HCT116 (cell line): ENCODE measurements around the gene TMEM212. TPM values are rescaled to one million over a fixed set of nuclear protein-coding genes. Genes with fewer than 3 reads are reported as not detected.

ENCODE experiments used
- ATAC-seq: fragments of 200-7000 bp; cut with Tn5 transposase; 2 replicates; pipeline ENCODE4 v1.9.1; 2020; ENCODE audit warnings: mild to moderate bottlenecking, moderate library complexity
- Bru-seq: library from RNA; stranded (reverse); fragments of 400-500 nt; gene quantifications from one replicate; lab custom pipeline; 2021; lab: Mats Ljungman, UMichigan
- BruChase-seq, 2 experiments: library from RNA; stranded (reverse); fragments of 400-500 nt; gene quantifications; one replicate each; lab custom pipeline; 2021; lab: Mats Ljungman, UMichigan
- BruUV-seq: library from RNA; stranded (reverse); fragments of 400-500 nt; replicated peaks from 2 replicates; lab custom pipeline; 2021; lab: Mats Ljungman, UMichigan
- CTCF ChIA-PET: fragments of 300-600 bp; sonication (Branson Sonifier 250); formaldehyde crosslinking; loops from one replicate; lab custom pipeline; 2021; ENCODE audit warnings: antibody characterized with exemption; lab: Charles Lee
- POLR2A ChIA-PET: fragments of 300-600, 350-600 bp; sonication (Branson Sonifier 250); formaldehyde crosslinking; loops from one replicate; lab custom pipeline; 2021; ENCODE audit warnings: antibody characterized with exemption; lab: Charles Lee
- RAD21 ChIA-PET, 2 experiments: fragments of 300-600 bp; sonication (Branson Sonifier 250); formaldehyde crosslinking; loops; one replicate each; lab custom pipeline; 2023; ENCODE audit warnings: low total read pairs in 2 of 2; ENCODE audit not compliant: uncharacterized antibody in 2 of 2, unreplicated experiment in 2 of 2, low non-redundant PET in 1 of 2; lab: Charles Lee
- DNase-seq: peaks from one replicate; pipeline ENCODE4 v3.0.0-alpha.2; 2010; ENCODE audit warnings: low read depth, low spot score
- H2AFZ ChIP-seq: fragments of 200-600 bp; shearing (Covaris generic), sonication (generic); 2 replicates; pipeline ENCODE4 v1.6.1; 2017; ENCODE audit warnings: low read depth, mixed run types, mixed read lengths, antibody characterized with exemption, low read length; ENCODE audit not compliant: poor library complexity, severe bottlenecking
- H3K27ac ChIP-seq: 2 replicates; pipeline ENCODE4 v1.5.1; 2012; ENCODE audit warnings: low read depth, low read length
- H3K27me3 ChIP-seq: fragments of 200-600 bp; sonication (generic); 2 replicates; pipeline ENCODE4 v1.6.1; 2016; ENCODE audit warnings: mixed run types, low read length, mixed read lengths; ENCODE audit not compliant: insufficient read depth
- H3K36me3 ChIP-seq, 2 experiments: fragments of 200-500 bp in 1 of 2; fragments of 200-600 bp in 1 of 2; sonication (Bioruptor generic) in 1 of 2; sonication (generic) in 1 of 2; 2 replicates each; pipeline versions ENCODE4 v1.5.1 to v1.6.1; 2014 to 2016; ENCODE audit warnings: low read length in 2 of 2, inconsistent platforms in 1 of 2, mixed read lengths in 1 of 2, mixed run types in 1 of 2; ENCODE audit not compliant: insufficient read depth in 2 of 2, control insufficient read depth in 1 of 2
- H3K4me1 ChIP-seq, 2 experiments: fragments of 200-600 bp in 1 of 2; sonication (generic) in 1 of 2; 2 replicates each; pipeline versions ENCODE4 v1.5.1 to v1.6.1; 2012 to 2017; ENCODE audit warnings: low read length in 2 of 2, inconsistent platforms in 1 of 2, mild to moderate bottlenecking in 1 of 2, mixed read lengths in 1 of 2, mixed run types in 1 of 2, moderate library complexity in 1 of 2; ENCODE audit not compliant: insufficient read depth in 2 of 2, control insufficient read depth in 1 of 2
- H3K4me2 ChIP-seq: fragments of 200-600 bp; sonication (generic); 2 replicates; pipeline ENCODE4 v1.6.1; 2017; ENCODE audit warnings: mixed run types, low read length, mixed read lengths
- H3K4me3 ChIP-seq, 2 experiments: fragments of 200-600 bp in 1 of 2; sonication (generic) in 1 of 2; replicated peaks in 1 of 2; 2 replicates each; pipeline ENCODE4 v1.5.1; 2011 to 2016; ENCODE audit warnings: low read length in 2 of 2, control low read depth in 1 of 2, low read depth in 1 of 2, mild to moderate bottlenecking in 1 of 2, mixed read lengths in 1 of 2, mixed run types in 1 of 2
- H3K79me2 ChIP-seq: fragments of 200-600 bp; sonication (generic); 2 replicates; pipeline ENCODE4 v1.6.1; 2017; ENCODE audit warnings: mild to moderate bottlenecking, mixed run types, low read length, moderate library complexity, mixed read lengths; ENCODE audit not compliant: insufficient read depth
- H3K9ac ChIP-seq: fragments of 200-600 bp; sonication (generic); 2 replicates; pipeline ENCODE4 v1.6.1; 2016; ENCODE audit warnings: low read length, mixed read lengths
- H3K9me2 ChIP-seq: fragments of 200-600 bp; sonication (generic), shearing (Covaris generic); 2 replicates; pipeline ENCODE4 v1.6.1; 2017; ENCODE audit warnings: mixed run types, mild to moderate bottlenecking, moderate library complexity; ENCODE audit not compliant: insufficient read depth
- H3K9me3 ChIP-seq, 2 experiments: fragments of 200-500 bp in 1 of 2; fragments of 200-600 bp in 1 of 2; sonication (Bioruptor generic) in 1 of 2; sonication (generic) in 1 of 2; 2 replicates each; pipeline ENCODE4 v1.6.1; 2014 to 2017; ENCODE audit warnings: low read length in 2 of 2, mixed read lengths in 2 of 2, inconsistent platforms in 1 of 2, low read depth in 1 of 2, mild to moderate bottlenecking in 1 of 2, mixed run types in 1 of 2, moderate library complexity in 1 of 2; ENCODE audit not compliant: control insufficient read depth in 1 of 2, insufficient read depth in 1 of 2
- H4K20me1 ChIP-seq: fragments of 200-600 bp; sonication (generic), shearing (Covaris generic); 2 replicates; pipeline ENCODE4 v1.6.1; 2017; ENCODE audit warnings: mixed run types, mild to moderate bottlenecking, moderate library complexity; ENCODE audit not compliant: insufficient read depth
- CBX3 ChIP-seq: IDR thresholded peaks from 2 replicates; pipeline ENCODE4 v1.6.1; 2012; ENCODE audit warnings: low read depth
- EGR1 ChIP-seq: IDR thresholded peaks from 2 replicates; pipeline ENCODE4 v1.6.1; 2012; ENCODE audit warnings: low read depth
- ELF1 ChIP-seq: IDR thresholded peaks from 2 replicates; pipeline ENCODE4 v1.6.1; 2012; ENCODE audit warnings: low read depth, borderline replicate concordance
- EZH2 ChIP-seq: fragments of 200-600 bp; sonication (generic); IDR thresholded peaks from 2 replicates; pipeline ENCODE4 v1.6.1; 2017; ENCODE audit warnings: antibody characterized with exemption, mixed run types
- EZH2phosphoT487 ChIP-seq: fragments of 200-600 bp; IDR thresholded peaks from 2 replicates; pipeline ENCODE4 v1.6.1; 2018; ENCODE audit warnings: antibody characterized with exemption, borderline replicate concordance
- JUND ChIP-seq: IDR thresholded peaks from 2 replicates; pipeline ENCODE4 v1.6.1; 2012
- POLR2A ChIP-seq: IDR thresholded peaks from 2 replicates; pipeline ENCODE4 v1.7.0; 2011; ENCODE audit warnings: borderline replicate concordance; ENCODE audit not compliant: insufficient read depth, insufficient read length; ENCODE audit errors: extremely low read depth
- RAD21 ChIP-seq: IDR thresholded peaks from 2 replicates; pipeline ENCODE4 v1.6.1; 2012; ENCODE audit warnings: low read depth, mild to moderate bottlenecking
- SIN3A ChIP-seq: IDR thresholded peaks from 2 replicates; pipeline ENCODE4 v1.6.1; 2012; ENCODE audit warnings: low read depth
- SRF ChIP-seq: IDR thresholded peaks from 2 replicates; pipeline ENCODE4 v1.6.1; 2012; ENCODE audit warnings: low read depth
- TCF7L2 ChIP-seq: IDR thresholded peaks from 2 replicates; pipeline ENCODE4 v1.7.0; 2011; ENCODE audit warnings: borderline replicate concordance, inconsistent platforms; ENCODE audit not compliant: insufficient read depth, insufficient read length; ENCODE audit errors: extremely low read depth
- YY1 ChIP-seq: IDR thresholded peaks from 2 replicates; pipeline ENCODE4 v1.6.1; 2011; ENCODE audit warnings: low read length, low read depth, moderate library complexity, mild to moderate bottlenecking; ENCODE audit not compliant: insufficient replicate concordance; ENCODE audit errors: extremely low read depth
- ZFX ChIP-seq: fragments of 450-650 bp; IDR thresholded peaks from 2 replicates; pipeline ENCODE4 v1.6.1; 2017
- ZNF274 ChIP-seq: fragments of 200-500 bp; sonication (Bioruptor generic); IDR thresholded peaks from 2 replicates; pipeline ENCODE4 v1.6.1; 2014; ENCODE audit warnings: mild to moderate bottlenecking, low read depth, low read length, inconsistent platforms
- intact Hi-C: fragments of 100-400 bp; cut with micrococcal nuclease; formaldehyde crosslinking; loops from 2 replicates; pipeline ENCODE4 v1.10.0; 2022
- long read RNA-seq: library from polyadenylated mRNA; unstranded; transcript quantifications from one replicate; pipeline ENCODE4 v2.0.0, GENCODE V29; 2021; ENCODE audit not compliant: unreplicated experiment
- polyA plus RNA-seq: library from polyadenylated mRNA; unstranded; fragments of >200 nt; gene quantifications from 2 replicates; pipeline ENCODE4 v1.2.1, GENCODE V29; 2012; ENCODE audit warnings: missing spikeins
- total RNA-seq: library from RNA; stranded (reverse); gene quantifications from one replicate; pipeline ENCODE4 v1.2.1, GENCODE V29; 2021; ENCODE audit not compliant: unreplicated experiment
- TF ChIP-seq, protein P1 (sequence below): IDR thresholded peaks from 2 replicates; pipeline ENCODE4 v1.6.1; 2011; ENCODE audit warnings: mild to moderate bottlenecking, low read length, moderate library complexity; ENCODE audit not compliant: insufficient replicate concordance; ENCODE audit errors: extremely low read depth
- TF ChIP-seq, protein P2 (sequence below): IDR thresholded peaks from 2 replicates; pipeline ENCODE4 v1.6.1; 2012
- TF ChIP-seq, protein P3 (sequence below): IDR thresholded peaks from 2 replicates; pipeline ENCODE4 v1.6.1; 2012
- TF ChIP-seq, protein P4 (sequence below), 3 experiments: fragments of 200-600 bp in 1 of 3; sonication (generic) in 1 of 3; IDR thresholded peaks in 2 of 3; conservative IDR thresholded peaks in 1 of 3; 2 replicates each; pipeline ENCODE4 v1.5.1; 2012 to 2017; ENCODE audit warnings: low read depth in 2 of 3, low read length in 2 of 3, antibody characterized with exemption in 1 of 3, borderline replicate concordance in 1 of 3, control low read depth in 1 of 3, mild to moderate bottlenecking in 1 of 3, mixed read lengths in 1 of 3, mixed run types in 1 of 3, moderate library complexity in 1 of 3; ENCODE audit not compliant: insufficient read depth in 1 of 3
- TF ChIP-seq, protein P5 (sequence below): IDR thresholded peaks from 2 replicates; pipeline ENCODE4 v1.6.1; 2012; ENCODE audit warnings: low read depth

Gene TMEM212
- total RNA-seq: not detected
- polyA plus RNA-seq: not detected in 2 replicates
- percentile 14 among the genes with signal in this experiment for Bru-seq, nascent RNA
- BruChase-seq, experiment 1, labeled RNA remaining after a 6-hour chase: percentile 14 among the genes with signal in this experiment
- percentile 12 among the genes with signal in this experiment for BruChase-seq, experiment 2, labeled RNA remaining after a 2-hour chase
- long read RNA-seq: 0 reads

DNA sequence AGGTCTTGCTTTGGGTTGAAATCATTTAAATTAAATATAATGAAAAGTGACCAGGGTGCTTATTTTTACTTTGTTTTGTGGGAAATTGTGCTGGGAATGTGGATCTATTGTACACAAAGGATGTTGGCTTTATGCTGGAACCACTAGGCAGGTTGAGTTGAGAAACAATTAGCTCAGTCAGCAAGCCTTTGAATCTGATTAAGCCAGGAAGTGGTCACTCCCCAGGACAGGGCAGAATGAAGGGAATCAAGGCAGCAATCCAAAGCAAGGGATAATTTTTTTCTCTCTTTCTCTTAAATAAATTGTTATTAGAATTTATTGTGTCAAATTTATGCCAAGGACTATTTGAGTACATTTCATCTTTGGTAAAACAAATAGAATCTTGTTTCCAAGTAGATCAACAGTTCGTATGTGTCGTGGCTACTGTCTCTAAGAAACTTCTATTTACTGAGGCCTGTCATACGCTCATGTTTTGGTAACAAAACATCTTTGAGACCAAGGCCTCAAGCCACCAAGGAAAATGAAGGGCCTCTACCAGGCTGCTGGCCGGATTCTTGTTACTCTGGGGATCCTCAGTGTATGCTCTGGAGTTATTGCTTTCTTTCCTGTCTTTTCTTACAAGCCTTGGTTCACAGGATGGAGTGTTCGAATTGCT is at the start of gene TMEM212:
Gene TMEM212, plus strand, starts transcription at position 486 of the 655 bp plus-strand sequence. Its CDS starts 35 bp downstream, at position 521.
- H3K79me2 ChIP-seq: no peaks in the 10 kb centered on the region
- H4K20me1 ChIP-seq: no peaks in the 10 kb centered on the region
- H3K4me3 ChIP-seq: no peak within 1 kb of the TSS
- ChIA-PET POLR2A (no interaction called here), CTCF (interaction anchor here (1.6 kb wide), 1 partner anchor 9 kb away, joined by 3 read pairs; no protein-coding TSS in a partner anchor), RAD21 (no interaction called here)
- H3K27ac ChIP-seq: no peak within 1 kb of the TSS
- no peak within 1 kb of the TSS for H2AFZ ChIP-seq
- no peak within 1 kb of the TSS for H3K4me2 ChIP-seq
- no peaks in the 10 kb centered on the region; the same call in 1 of the 2 replicates for H3K9me2 ChIP-seq
- H3K27me3 ChIP-seq: no peaks in the 10 kb centered on the region
- no peak for ATAC-seq
- no peak within 1 kb of the TSS for H3K9ac ChIP-seq
- no peak for DNase-seq
- no peaks in the 10 kb centered on the region for H3K9me3 ChIP-seq
- intact Hi-C loops: no loop called here
- no TSS peak for BruUV-seq
- H3K4me1 ChIP-seq: no peaks in the 10 kb centered on the region
- H3K36me3 ChIP-seq: no peaks in the 10 kb centered on the region
- TF ChIP-seq ZNF274: no peak
- TF ChIP-seq SIN3A: no peak
- TF ChIP-seq, protein P1, sequence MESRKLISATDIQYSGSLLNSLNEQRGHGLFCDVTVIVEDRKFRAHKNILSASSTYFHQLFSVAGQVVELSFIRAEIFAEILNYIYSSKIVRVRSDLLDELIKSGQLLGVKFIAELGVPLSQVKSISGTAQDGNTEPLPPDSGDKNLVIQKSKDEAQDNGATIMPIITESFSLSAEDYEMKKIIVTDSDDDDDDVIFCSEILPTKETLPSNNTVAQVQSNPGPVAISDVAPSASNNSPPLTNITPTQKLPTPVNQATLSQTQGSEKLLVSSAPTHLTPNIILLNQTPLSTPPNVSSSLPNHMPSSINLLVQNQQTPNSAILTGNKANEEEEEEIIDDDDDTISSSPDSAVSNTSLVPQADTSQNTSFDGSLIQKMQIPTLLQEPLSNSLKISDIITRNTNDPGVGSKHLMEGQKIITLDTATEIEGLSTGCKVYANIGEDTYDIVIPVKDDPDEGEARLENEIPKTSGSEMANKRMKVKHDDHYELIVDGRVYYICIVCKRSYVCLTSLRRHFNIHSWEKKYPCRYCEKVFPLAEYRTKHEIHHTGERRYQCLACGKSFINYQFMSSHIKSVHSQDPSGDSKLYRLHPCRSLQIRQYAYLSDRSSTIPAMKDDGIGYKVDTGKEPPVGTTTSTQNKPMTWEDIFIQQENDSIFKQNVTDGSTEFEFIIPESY: no peak
- TF ChIP-seq ZFX: no peak
- no peak for TF ChIP-seq YY1
- TF ChIP-seq, protein P2, sequence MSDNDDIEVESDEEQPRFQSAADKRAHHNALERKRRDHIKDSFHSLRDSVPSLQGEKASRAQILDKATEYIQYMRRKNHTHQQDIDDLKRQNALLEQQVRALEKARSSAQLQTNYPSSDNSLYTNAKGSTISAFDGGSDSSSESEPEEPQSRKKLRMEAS: no peak
- no peak for TF ChIP-seq EGR1
- no peak for TF ChIP-seq TCF7L2
- TF ChIP-seq SRF: no peak
- TF ChIP-seq JUND: no peak
- TF ChIP-seq, protein P3, sequence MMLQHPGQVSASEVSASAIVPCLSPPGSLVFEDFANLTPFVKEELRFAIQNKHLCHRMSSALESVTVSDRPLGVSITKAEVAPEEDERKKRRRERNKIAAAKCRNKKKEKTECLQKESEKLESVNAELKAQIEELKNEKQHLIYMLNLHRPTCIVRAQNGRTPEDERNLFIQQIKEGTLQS: no peak
- TF ChIP-seq POLR2A: no peak
- TF ChIP-seq, protein P4, sequence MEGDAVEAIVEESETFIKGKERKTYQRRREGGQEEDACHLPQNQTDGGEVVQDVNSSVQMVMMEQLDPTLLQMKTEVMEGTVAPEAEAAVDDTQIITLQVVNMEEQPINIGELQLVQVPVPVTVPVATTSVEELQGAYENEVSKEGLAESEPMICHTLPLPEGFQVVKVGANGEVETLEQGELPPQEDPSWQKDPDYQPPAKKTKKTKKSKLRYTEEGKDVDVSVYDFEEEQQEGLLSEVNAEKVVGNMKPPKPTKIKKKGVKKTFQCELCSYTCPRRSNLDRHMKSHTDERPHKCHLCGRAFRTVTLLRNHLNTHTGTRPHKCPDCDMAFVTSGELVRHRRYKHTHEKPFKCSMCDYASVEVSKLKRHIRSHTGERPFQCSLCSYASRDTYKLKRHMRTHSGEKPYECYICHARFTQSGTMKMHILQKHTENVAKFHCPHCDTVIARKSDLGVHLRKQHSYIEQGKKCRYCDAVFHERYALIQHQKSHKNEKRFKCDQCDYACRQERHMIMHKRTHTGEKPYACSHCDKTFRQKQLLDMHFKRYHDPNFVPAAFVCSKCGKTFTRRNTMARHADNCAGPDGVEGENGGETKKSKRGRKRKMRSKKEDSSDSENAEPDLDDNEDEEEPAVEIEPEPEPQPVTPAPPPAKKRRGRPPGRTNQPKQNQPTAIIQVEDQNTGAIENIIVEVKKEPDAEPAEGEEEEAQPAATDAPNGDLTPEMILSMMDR (IDR thresholded peaks at IDR 0.05 in 2 of 3, conservative IDR thresholded peaks at IDR 0.05 in 1 of 3; ENCODE audit: borderline replicate concordance in 1 of 3, insufficient read depth in 1 of 3, low read depth in 2 of 3, low read length in 2 of 3): no peak
- no peak for TF ChIP-seq RAD21
- TF ChIP-seq EZH2phosphoT487: no peak
- TF ChIP-seq, protein P5, sequence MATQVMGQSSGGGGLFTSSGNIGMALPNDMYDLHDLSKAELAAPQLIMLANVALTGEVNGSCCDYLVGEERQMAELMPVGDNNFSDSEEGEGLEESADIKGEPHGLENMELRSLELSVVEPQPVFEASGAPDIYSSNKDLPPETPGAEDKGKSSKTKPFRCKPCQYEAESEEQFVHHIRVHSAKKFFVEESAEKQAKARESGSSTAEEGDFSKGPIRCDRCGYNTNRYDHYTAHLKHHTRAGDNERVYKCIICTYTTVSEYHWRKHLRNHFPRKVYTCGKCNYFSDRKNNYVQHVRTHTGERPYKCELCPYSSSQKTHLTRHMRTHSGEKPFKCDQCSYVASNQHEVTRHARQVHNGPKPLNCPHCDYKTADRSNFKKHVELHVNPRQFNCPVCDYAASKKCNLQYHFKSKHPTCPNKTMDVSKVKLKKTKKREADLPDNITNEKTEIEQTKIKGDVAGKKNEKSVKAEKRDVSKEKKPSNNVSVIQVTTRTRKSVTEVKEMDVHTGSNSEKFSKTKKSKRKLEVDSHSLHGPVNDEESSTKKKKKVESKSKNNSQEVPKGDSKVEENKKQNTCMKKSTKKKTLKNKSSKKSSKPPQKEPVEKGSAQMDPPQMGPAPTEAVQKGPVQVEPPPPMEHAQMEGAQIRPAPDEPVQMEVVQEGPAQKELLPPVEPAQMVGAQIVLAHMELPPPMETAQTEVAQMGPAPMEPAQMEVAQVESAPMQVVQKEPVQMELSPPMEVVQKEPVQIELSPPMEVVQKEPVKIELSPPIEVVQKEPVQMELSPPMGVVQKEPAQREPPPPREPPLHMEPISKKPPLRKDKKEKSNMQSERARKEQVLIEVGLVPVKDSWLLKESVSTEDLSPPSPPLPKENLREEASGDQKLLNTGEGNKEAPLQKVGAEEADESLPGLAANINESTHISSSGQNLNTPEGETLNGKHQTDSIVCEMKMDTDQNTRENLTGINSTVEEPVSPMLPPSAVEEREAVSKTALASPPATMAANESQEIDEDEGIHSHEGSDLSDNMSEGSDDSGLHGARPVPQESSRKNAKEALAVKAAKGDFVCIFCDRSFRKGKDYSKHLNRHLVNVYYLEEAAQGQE: no peak
- no peak for TF ChIP-seq EZH2
- TF ChIP-seq ELF1: no peak
- no peak for TF ChIP-seq CBX3
